Measurements from ENCODE around the gene LOXHD1.
A peak's percentile ranks its signal among the peaks of the same experiment; 100 is the strongest.

LOXHD1 gene

DNA sequence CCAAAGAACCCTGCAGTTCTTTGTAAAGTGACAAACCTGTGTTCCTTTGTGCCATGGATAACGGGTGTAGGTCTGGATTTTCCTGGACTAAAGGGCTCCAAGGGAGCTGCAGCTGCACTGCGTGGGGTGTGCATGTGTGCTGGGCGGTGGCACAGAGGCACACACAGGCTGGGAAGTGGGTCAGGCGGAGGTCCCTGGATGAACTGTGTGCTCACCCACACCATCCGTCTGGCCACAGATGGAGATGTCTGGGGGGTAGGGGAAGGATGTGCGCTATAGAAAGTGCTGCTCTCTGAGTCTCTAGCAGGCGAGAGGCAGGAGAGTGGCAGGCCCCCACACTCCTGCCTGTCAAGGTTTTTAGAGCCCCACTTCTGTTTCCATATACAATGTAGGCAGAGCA, 137.2 kb downstream of the LOXHD1 start:
- TF ChIP-seq, protein P1, sequence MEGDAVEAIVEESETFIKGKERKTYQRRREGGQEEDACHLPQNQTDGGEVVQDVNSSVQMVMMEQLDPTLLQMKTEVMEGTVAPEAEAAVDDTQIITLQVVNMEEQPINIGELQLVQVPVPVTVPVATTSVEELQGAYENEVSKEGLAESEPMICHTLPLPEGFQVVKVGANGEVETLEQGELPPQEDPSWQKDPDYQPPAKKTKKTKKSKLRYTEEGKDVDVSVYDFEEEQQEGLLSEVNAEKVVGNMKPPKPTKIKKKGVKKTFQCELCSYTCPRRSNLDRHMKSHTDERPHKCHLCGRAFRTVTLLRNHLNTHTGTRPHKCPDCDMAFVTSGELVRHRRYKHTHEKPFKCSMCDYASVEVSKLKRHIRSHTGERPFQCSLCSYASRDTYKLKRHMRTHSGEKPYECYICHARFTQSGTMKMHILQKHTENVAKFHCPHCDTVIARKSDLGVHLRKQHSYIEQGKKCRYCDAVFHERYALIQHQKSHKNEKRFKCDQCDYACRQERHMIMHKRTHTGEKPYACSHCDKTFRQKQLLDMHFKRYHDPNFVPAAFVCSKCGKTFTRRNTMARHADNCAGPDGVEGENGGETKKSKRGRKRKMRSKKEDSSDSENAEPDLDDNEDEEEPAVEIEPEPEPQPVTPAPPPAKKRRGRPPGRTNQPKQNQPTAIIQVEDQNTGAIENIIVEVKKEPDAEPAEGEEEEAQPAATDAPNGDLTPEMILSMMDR (IDR thresholded peaks at IDR 0.05; ENCODE audit: insufficient read depth, low read depth, low read length, missing control alignments): no peak
- DNase-seq (ENCODE audit: low read depth): no peak
- H3K4me3 ChIP-seq (ENCODE audit: low read length): no peak overlapping the region

DNA sequence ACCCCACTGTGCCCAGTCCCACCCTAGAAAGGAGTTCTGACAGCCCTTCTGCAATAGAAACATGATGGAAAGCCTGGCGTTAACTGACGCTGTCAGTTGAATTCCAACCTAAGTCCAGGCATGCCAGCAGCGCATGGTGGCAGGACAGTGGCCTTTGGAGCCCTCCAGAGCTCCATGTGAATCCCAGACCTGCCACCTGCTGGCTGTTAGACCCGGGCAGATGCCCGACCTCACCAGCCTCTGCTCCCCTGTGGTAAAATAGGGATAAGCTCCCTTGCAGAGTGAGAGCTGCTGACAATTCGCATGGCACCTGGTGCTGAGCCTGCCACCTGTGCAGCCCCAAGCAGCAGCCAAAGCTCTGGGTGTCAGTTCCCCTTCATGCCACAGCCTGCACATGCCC, 138.6 kb downstream of the LOXHD1 start:
- peak; percentile 27 for DNase-seq (ENCODE audit: low read depth)
- H3K4me3 ChIP-seq (ENCODE audit: low read length): no peak overlapping the region
- TF ChIP-seq, protein P1 (IDR thresholded peaks at IDR 0.05; ENCODE audit: insufficient read depth, low read depth, low read length, missing control alignments): peak; percentile 46

DNA sequence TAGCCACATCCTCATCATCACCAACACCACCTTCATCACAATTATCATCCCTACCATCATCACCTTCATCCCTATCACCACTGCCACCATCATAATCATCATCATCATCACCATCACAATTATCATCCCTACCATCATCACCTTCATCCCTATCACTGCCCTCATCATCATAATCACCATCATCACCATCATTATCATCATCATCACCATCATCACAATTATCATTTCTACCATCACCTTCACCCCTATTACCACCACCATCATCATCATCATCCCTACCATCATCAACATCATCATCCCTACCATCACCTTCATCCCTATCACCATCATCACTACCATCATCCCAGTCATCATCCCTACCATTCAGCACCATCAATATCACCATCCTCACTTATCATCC, 140.5 kb downstream of the LOXHD1 start:
- H3K4me3 ChIP-seq (ENCODE audit: low read length): no peak overlapping the region
- TF ChIP-seq, protein P1 (IDR thresholded peaks at IDR 0.05; ENCODE audit: insufficient read depth, low read depth, low read length, missing control alignments): no peak
- no peak for DNase-seq (ENCODE audit: low read depth)

DNA sequence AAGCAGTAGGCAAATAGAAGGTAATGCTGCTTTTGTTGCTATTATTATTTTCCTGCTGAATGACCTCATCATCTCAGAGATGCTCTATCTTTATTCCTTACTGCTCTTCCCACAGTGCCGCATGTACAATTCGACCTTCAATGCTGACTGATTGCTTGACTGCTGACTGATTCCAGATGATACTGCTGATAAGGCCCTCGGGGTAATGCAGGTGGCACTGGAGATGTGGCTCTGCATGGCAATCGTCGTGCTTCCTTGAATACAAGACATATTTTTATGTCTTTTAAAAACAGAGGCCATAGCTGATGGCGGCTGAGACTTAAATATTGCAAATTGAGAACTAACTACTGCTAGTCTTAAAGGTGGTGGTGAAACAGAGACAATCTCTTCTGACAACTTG, 146.6 kb downstream of the LOXHD1 start:
- TF ChIP-seq, protein P1 (IDR thresholded peaks at IDR 0.05; ENCODE audit: insufficient read depth, low read depth, low read length, missing control alignments): no peak
- DNase-seq (ENCODE audit: low read depth): no peak

DNA sequence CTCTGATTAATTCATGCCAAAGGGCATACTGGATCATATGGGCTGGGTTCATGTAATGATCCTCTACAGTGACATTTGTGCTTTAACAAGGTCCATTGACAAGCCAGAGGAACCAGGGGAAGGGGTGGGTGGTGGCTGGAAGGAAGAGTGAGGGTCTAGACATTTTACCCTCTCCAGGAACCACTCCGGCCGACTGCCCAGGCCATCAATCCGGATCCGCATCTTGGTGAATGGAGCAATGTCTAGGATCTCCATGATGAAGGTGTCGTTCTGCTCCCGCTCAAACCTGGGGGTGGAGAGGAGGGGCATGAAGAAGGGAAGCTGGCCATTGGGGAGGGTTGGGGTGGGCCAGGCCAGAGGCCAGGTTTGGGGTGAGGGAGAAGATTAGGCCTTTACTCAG, 147.5 kb downstream of the LOXHD1 start:
- TF ChIP-seq, protein P1 (IDR thresholded peaks at IDR 0.05; ENCODE audit: insufficient read depth, low read depth, low read length, missing control alignments): no peak
- no peak for DNase-seq (ENCODE audit: low read depth)
- H3K4me3 ChIP-seq (ENCODE audit: low read length): no peak overlapping the region

More for the DNA sequence above, 146.6 kb downstream of the LOXHD1 start:
- H3K4me3 ChIP-seq (ENCODE audit: low read length): no peak overlapping the region

DNA sequence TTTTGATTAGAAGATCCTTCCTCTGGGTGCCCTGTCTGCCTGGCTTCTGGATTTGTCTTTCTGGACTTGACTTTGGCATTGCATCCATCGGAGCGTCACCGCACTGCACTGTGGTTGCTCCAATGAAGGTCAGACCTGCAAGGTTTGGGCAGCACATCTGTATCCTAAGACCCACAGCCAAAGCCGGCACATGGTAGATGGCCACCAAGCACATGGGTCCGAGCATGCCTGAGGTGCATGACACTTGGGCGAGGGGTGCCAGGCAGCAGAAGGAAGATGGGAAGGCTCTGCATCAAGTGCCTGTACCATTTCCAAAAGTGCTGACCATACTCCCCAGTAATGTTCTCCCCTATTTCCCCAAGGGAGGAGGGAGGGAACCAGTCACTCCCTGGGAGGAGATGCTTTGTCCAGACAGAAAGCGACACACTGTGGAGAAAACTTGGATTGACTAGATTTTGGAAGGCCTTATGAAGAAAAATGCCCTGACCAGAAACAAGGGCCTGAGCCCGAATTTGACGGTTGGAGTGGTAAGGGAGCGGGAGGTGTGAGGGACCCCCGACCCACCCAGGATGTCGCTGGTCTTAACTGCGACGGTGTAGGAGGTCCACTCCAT, 149.9 kb downstream of the LOXHD1 start:
- no peak for DNase-seq (ENCODE audit: low read depth)
- H3K4me3 ChIP-seq (ENCODE audit: low read length): no peak overlapping the region
- TF ChIP-seq, protein P1 (IDR thresholded peaks at IDR 0.05; ENCODE audit: insufficient read depth, low read depth, low read length, missing control alignments): no peak

DNA sequence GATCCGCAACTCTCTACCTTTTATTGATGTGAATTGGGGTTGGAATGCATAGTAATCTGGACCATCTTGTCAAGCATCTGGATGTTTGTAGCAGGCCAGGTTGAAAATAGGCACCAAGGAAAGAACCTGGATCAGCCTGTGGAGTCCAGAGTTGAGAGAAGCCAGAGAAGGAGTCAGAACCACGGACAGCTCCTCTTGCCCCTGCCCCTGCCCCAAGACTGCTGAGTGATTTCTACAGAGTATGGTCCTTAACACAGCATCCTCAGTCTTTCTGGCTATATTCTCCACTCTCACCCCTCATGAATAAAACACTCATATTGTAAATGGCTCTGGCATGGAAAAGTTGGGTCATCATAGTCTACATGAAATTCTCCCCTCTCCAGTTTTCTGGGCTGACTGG, 154.6 kb downstream of the LOXHD1 start:
- H3K4me3 ChIP-seq (ENCODE audit: low read length): no peak overlapping the region
- peak; percentile 39 for DNase-seq (ENCODE audit: low read depth)
- TF ChIP-seq, protein P1 (IDR thresholded peaks at IDR 0.05; ENCODE audit: insufficient read depth, low read depth, low read length, missing control alignments): no peak

Measured in epithelial cell of esophagus (primary cell).